WTC11 (cell line): Measurements from ENCODE around the gene FTMT. TPM values are rescaled to one million over a fixed set of nuclear protein-coding genes. Genes with fewer than 3 reads are reported as not detected.

Source experiments
- ATAC-seq: fragments of 200-7000 bp; cut with Tn5 transposase; 2 replicates; pipeline ENCODE4 v1.10.0; 2021; ENCODE audit warnings: mild to moderate bottlenecking, moderate library complexity
- CTCF ChIA-PET: fragments of 300-600 bp; sonication (Branson Sonifier 250); formaldehyde crosslinking; loops from one replicate; lab custom pipeline; 2021; ENCODE audit warnings: antibody characterized with exemption; lab: Charles Lee
- POLR2A ChIA-PET: fragments of 350-600 bp; sonication (Branson Sonifier 250); formaldehyde crosslinking; loops from one replicate; lab custom pipeline; 2021; ENCODE audit warnings: antibody characterized with exemption; lab: Charles Lee
- DNase-seq: peaks from one replicate; pipeline ENCODE4 v3.0.0; 2021; ENCODE audit warnings: low spot score
- H3K27ac Mint-ChIP-seq: 2 replicates; pipeline ENCODE4 v1.8.0; 2021; ENCODE audit warnings: mixed read lengths
- H3K27me3 Mint-ChIP-seq: 2 replicates; pipeline ENCODE4 v1.8.0; 2021; ENCODE audit warnings: low read depth, mild to moderate bottlenecking, moderate library complexity, mixed read lengths
- H3K36me3 Mint-ChIP-seq: 2 replicates; pipeline ENCODE4 v1.8.0; 2021; ENCODE audit warnings: mixed read lengths
- H3K4me1 Mint-ChIP-seq: 2 replicates; pipeline ENCODE4 v1.8.0; 2022; ENCODE audit warnings: mixed read lengths
- H3K4me3 Mint-ChIP-seq: 2 replicates; pipeline ENCODE4 v1.8.0; 2021; ENCODE audit warnings: mild to moderate bottlenecking, moderate library complexity, mixed read lengths
- H3K9me3 Mint-ChIP-seq: 2 replicates; pipeline ENCODE4 v1.8.0; 2021; ENCODE audit warnings: mixed read lengths
- ATF6 ChIP-seq: sonication (generic); formaldehyde crosslinking; IDR thresholded peaks from 2 replicates; pipeline ENCODE4 v1.8.1; 2023; ENCODE audit warnings: mild to moderate bottlenecking, missing genetic modification reagents
- E2F1 ChIP-seq: sonication (generic); formaldehyde crosslinking; IDR thresholded peaks from 2 replicates; pipeline ENCODE4 v1.8.0; 2022; ENCODE audit warnings: mild to moderate bottlenecking, missing genetic modification reagents
- ESRRA ChIP-seq: sonication (generic); formaldehyde crosslinking; IDR thresholded peaks from 2 replicates; pipeline ENCODE4 v1.8.1; 2022; ENCODE audit warnings: mild to moderate bottlenecking, missing genetic modification reagents, borderline replicate concordance
- FOXK1 ChIP-seq: sonication (generic); formaldehyde crosslinking; IDR thresholded peaks from 2 replicates; pipeline ENCODE4 v1.8.0; 2022; ENCODE audit warnings: mild to moderate bottlenecking, moderate library complexity, missing genetic modification reagents
- GABPB1 ChIP-seq: sonication (generic); formaldehyde crosslinking; IDR thresholded peaks from 2 replicates; pipeline ENCODE4 v1.8.1; 2023; ENCODE audit warnings: mild to moderate bottlenecking, missing genetic modification reagents
- GTF2I ChIP-seq: fragments of 250-450 bp; sonication (Bioruptor Pico); conservative IDR thresholded peaks from 2 replicates; pipeline ENCODE4 v1.4.0; 2021; ENCODE audit warnings: mild to moderate bottlenecking
- JAZF1 ChIP-seq: fragments of 250-450 bp; sonication (Bioruptor Pico); IDR thresholded peaks from 2 replicates; pipeline ENCODE4 v1.9.0; 2021; ENCODE audit warnings: moderate library complexity, mild to moderate bottlenecking, inconsistent platforms
- KAT7 ChIP-seq: sonication (generic); formaldehyde crosslinking; IDR thresholded peaks from 2 replicates; pipeline ENCODE4 v1.8.1; 2023; ENCODE audit warnings: missing genetic modification reagents, mild to moderate bottlenecking, borderline replicate concordance
- MXD4 ChIP-seq: fragments of 250-450 bp; sonication (Bioruptor Pico); IDR thresholded peaks from 2 replicates; pipeline ENCODE4 v1.8.0; 2021; ENCODE audit warnings: mild to moderate bottlenecking, moderate library complexity, borderline replicate concordance
- NR2C2 ChIP-seq: sonication (generic); formaldehyde crosslinking; IDR thresholded peaks from 2 replicates; pipeline ENCODE4 v1.8.0; 2022; ENCODE audit warnings: mild to moderate bottlenecking, missing genetic modification reagents
- PRRX2 ChIP-seq: fragments of 250-450 bp; sonication (Bioruptor Pico); IDR thresholded peaks from 2 replicates; pipeline ENCODE4 v1.8.0; 2021; ENCODE audit warnings: mild to moderate bottlenecking
- RORB ChIP-seq: fragments of 250-450 bp; sonication (Bioruptor Pico); IDR thresholded peaks from 2 replicates; pipeline ENCODE4 v1.9.0; 2021; ENCODE audit warnings: mild to moderate bottlenecking
- SP1 ChIP-seq: sonication (generic); formaldehyde crosslinking; conservative IDR thresholded peaks from 2 replicates; pipeline ENCODE4 v1.8.1; 2022; ENCODE audit warnings: missing genetic modification reagents
- TEAD1 ChIP-seq: sonication (generic); formaldehyde crosslinking; IDR thresholded peaks from 2 replicates; pipeline ENCODE4 v1.8.0; 2022; ENCODE audit warnings: mild to moderate bottlenecking, missing genetic modification reagents
- ZNF121 ChIP-seq: sonication (generic); formaldehyde crosslinking; IDR thresholded peaks from 2 replicates; pipeline ENCODE4 v1.8.0; 2023; ENCODE audit warnings: missing genetic modification reagents
- ZNF416 ChIP-seq: fragments of 250-450 bp; sonication (Bioruptor Pico); IDR thresholded peaks from 2 replicates; pipeline ENCODE4 v1.9.0; 2021; ENCODE audit warnings: mild to moderate bottlenecking, inconsistent platforms
- ZNF423 ChIP-seq: fragments of 250-450 bp; sonication (Bioruptor Pico); IDR thresholded peaks from 2 replicates; pipeline ENCODE4 v2.1.2; 2022; ENCODE audit warnings: mild to moderate bottlenecking, moderate library complexity
- total RNA-seq: library from RNA; stranded (reverse); gene quantifications from 3 replicates; pipeline ENCODE4 v1.2.3, GENCODE V29; 2021
- TF ChIP-seq, protein P1 (sequence below): sonication (generic); formaldehyde crosslinking; IDR thresholded peaks from 2 replicates; pipeline ENCODE4 v1.8.1; 2022; ENCODE audit warnings: missing genetic modification reagents, borderline replicate concordance
- TF ChIP-seq, protein P2 (sequence below): fragments of 250-450 bp; sonication (Bioruptor Pico); IDR thresholded peaks from 2 replicates; pipeline ENCODE4 v1.9.0; 2021; ENCODE audit warnings: mild to moderate bottlenecking
- TF ChIP-seq, protein P3 (sequence below): fragments of 250-450 bp; sonication (Bioruptor Pico); IDR thresholded peaks from 2 replicates; pipeline ENCODE4 v1.8.0; 2021; ENCODE audit warnings: mild to moderate bottlenecking
- TF ChIP-seq, protein P4 (sequence below): sonication (generic); formaldehyde crosslinking; IDR thresholded peaks from 2 replicates; pipeline ENCODE4 v1.8.1; 2023; ENCODE audit warnings: mild to moderate bottlenecking, missing genetic modification reagents, moderate library complexity
- TF ChIP-seq, protein P5 (sequence below): sonication (generic); formaldehyde crosslinking; IDR thresholded peaks from 2 replicates; pipeline ENCODE4 v1.8.1; 2023; ENCODE audit warnings: mild to moderate bottlenecking, moderate library complexity, missing genetic modification reagents
- TF ChIP-seq, protein P6 (sequence below): sonication (generic); formaldehyde crosslinking; IDR thresholded peaks from 2 replicates; pipeline ENCODE4 v1.8.1; 2022; ENCODE audit warnings: mild to moderate bottlenecking, missing genetic modification reagents, moderate library complexity, borderline replicate concordance

The FTMT gene
- total RNA-seq, 1 experiment from 2014 or later = not detected

- TF ChIP-seq PRRX2 (no peak), ATF6 (no peak), NR2C2 (CRISPR knock-in tag) (no peak), ESRRA (CRISPR knock-in tag) (no peak), ZNF121 (CRISPR knock-in tag) (no peak), GABPB1 (CRISPR knock-in tag) (no peak), RORB (CRISPR knock-in tag) (no peak), TEAD1 (CRISPR knock-in tag) (no peak), SP1 (no peak)
- TF ChIP-seq, protein P1, sequence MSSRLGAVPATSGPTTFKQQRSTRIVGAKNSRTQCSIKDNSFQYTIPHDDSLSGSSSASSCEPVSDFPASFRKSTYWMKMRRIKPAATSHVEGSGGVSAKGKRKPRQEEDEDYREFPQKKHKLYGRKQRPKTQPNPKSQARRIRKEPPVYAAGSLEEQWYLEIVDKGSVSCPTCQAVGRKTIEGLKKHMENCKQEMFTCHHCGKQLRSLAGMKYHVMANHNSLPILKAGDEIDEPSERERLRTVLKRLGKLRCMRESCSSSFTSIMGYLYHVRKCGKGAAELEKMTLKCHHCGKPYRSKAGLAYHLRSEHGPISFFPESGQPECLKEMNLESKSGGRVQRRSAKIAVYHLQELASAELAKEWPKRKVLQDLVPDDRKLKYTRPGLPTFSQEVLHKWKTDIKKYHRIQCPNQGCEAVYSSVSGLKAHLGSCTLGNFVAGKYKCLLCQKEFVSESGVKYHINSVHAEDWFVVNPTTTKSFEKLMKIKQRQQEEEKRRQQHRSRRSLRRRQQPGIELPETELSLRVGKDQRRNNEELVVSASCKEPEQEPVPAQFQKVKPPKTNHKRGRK (CRISPR knock-in tag) = no peak
- TF ChIP-seq, all 79 proteins: peak for 0
- Mint-ChIP-seq H3K4me1 (no peaks in the 10 kb centered on the region), H3K4me3 (no peak overlapping the region), H3K27me3 (no peaks in the 10 kb centered on the region), H3K36me3 (no peaks in the 10 kb centered on the region), H3K27ac (no peak overlapping the region), H3K9me3 (no peaks in the 10 kb centered on the region)
- POLR2A ChIA-PET = no interaction called here
- ATAC-seq = no peak
- CTCF ChIA-PET = no interaction called here
- DNase-seq = no peak
Observed at GRCh38 chr5:121872856-121873255, 21.2 kb downstream of the FTMT start.

DNA sequence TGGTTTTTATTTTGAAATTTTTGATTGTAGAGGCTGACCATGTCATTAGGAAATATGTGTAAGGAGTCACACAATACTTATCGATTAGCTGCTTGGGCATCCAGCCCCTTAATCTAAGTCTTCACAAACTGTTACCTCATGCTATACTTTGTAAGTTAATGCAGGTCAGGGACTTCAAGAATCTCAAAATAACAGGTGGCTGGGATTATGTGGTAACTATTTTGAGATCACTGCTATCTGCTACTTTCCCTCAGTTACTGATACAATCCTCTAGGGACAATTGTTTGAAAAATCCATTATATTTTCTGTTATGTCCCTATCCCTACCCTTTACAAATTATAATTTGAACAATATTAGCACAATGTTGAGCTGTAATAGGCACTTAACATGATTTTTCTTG is 21.7 kb downstream of the FTMT start:
- Mint-ChIP-seq H3K36me3 (no peaks in the 10 kb centered on the region), H3K4me1 (no peaks in the 10 kb centered on the region), H3K9me3 (no peaks in the 10 kb centered on the region), H3K4me3 (no peak overlapping the region), H3K27ac (no peak overlapping the region), H3K27me3 (no peaks in the 10 kb centered on the region)
- DNase-seq (no peak), ATAC-seq (no peak)
- CTCF ChIA-PET = no interaction called here
- POLR2A ChIA-PET = no interaction called here
- TF ChIP-seq, protein P2, sequence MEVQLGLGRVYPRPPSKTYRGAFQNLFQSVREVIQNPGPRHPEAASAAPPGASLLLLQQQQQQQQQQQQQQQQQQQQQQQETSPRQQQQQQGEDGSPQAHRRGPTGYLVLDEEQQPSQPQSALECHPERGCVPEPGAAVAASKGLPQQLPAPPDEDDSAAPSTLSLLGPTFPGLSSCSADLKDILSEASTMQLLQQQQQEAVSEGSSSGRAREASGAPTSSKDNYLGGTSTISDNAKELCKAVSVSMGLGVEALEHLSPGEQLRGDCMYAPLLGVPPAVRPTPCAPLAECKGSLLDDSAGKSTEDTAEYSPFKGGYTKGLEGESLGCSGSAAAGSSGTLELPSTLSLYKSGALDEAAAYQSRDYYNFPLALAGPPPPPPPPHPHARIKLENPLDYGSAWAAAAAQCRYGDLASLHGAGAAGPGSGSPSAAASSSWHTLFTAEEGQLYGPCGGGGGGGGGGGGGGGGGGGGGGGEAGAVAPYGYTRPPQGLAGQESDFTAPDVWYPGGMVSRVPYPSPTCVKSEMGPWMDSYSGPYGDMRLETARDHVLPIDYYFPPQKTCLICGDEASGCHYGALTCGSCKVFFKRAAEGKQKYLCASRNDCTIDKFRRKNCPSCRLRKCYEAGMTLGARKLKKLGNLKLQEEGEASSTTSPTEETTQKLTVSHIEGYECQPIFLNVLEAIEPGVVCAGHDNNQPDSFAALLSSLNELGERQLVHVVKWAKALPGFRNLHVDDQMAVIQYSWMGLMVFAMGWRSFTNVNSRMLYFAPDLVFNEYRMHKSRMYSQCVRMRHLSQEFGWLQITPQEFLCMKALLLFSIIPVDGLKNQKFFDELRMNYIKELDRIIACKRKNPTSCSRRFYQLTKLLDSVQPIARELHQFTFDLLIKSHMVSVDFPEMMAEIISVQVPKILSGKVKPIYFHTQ (CRISPR knock-in tag) = no peak
- TF ChIP-seq, protein P3, sequence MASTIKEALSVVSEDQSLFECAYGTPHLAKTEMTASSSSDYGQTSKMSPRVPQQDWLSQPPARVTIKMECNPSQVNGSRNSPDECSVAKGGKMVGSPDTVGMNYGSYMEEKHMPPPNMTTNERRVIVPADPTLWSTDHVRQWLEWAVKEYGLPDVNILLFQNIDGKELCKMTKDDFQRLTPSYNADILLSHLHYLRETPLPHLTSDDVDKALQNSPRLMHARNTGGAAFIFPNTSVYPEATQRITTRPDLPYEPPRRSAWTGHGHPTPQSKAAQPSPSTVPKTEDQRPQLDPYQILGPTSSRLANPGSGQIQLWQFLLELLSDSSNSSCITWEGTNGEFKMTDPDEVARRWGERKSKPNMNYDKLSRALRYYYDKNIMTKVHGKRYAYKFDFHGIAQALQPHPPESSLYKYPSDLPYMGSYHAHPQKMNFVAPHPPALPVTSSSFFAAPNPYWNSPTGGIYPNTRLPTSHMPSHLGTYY (CRISPR knock-in tag) = no peak
- TF ChIP-seq, protein P4, sequence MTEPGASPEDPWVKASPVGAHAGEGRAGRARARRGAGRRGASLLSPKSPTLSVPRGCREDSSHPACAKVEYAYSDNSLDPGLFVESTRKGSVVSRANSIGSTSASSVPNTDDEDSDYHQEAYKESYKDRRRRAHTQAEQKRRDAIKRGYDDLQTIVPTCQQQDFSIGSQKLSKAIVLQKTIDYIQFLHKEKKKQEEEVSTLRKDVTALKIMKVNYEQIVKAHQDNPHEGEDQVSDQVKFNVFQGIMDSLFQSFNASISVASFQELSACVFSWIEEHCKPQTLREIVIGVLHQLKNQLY = no peak
- TF ChIP-seq, protein P5, sequence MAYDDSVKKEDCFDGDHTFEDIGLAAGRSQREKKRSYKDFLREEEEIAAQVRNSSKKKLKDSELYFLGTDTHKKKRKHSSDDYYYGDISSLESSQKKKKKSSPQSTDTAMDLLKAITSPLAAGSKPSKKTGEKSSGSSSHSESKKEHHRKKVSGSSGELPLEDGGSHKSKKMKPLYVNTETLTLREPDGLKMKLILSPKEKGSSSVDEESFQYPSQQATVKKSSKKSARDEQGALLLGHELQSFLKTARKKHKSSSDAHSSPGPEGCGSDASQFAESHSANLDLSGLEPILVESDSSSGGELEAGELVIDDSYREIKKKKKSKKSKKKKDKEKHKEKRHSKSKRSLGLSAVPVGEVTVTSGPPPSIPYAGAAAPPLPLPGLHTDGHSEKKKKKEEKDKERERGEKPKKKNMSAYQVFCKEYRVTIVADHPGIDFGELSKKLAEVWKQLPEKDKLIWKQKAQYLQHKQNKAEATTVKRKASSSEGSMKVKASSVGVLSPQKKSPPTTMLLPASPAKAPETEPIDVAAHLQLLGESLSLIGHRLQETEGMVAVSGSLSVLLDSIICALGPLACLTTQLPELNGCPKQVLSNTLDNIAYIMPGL = no peak
- TF ChIP-seq ZNF416 (CRISPR knock-in tag) (no peak), ZNF121 (CRISPR knock-in tag) (no peak), GTF2I (no peak), NR2C2 (CRISPR knock-in tag) (no peak), KAT7 (CRISPR knock-in tag) (no peak), E2F1 (CRISPR knock-in tag) (no peak), ESRRA (CRISPR knock-in tag) (no peak), FOXK1 (CRISPR knock-in tag) (no peak), MXD4 (CRISPR knock-in tag) (no peak), JAZF1 (CRISPR knock-in tag) (no peak), ZNF423 (no peak)
- TF ChIP-seq, protein P6, sequence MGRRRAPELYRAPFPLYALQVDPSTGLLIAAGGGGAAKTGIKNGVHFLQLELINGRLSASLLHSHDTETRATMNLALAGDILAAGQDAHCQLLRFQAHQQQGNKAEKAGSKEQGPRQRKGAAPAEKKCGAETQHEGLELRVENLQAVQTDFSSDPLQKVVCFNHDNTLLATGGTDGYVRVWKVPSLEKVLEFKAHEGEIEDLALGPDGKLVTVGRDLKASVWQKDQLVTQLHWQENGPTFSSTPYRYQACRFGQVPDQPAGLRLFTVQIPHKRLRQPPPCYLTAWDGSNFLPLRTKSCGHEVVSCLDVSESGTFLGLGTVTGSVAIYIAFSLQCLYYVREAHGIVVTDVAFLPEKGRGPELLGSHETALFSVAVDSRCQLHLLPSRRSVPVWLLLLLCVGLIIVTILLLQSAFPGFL (CRISPR knock-in tag) = no peak
